Gastrocnemius medialis (tissue), 4 donors: Measurements from ENCODE around the gene PGGT1B. TPM values are rescaled to one million over a fixed set of nuclear protein-coding genes. Genes with fewer than 3 reads are reported as not detected.

Source experiments
- ATAC-seq, 2 donors: fragments of 150-250 bp; one replicate each; pipeline ENCODE4 v1.9.1; 2016
- DNase-seq, 2 donors: peaks; one replicate each; pipeline ENCODE4 v3.0.0-alpha.2; 2019
- H3K27ac ChIP-seq, 4 donors: fragments of 200-600 bp; sonication (generic); 1 replicate in 1 of 4; 2 replicates in 3 of 4; pipeline ENCODE4 v1.5.1; 2016 to 2018; ENCODE audit warnings: mild to moderate bottlenecking in 2 of 4, moderate library complexity in 1 of 4
- H3K27me3 ChIP-seq, 3 donors: fragments of 200-600 bp; sonication (generic) in 2 of 3; 1 replicate in 1 of 3; 2 replicates in 2 of 3; pipeline versions ENCODE4 v1.5.1 to v1.6.0; 2016 to 2019; ENCODE audit warnings: mild to moderate bottlenecking in 1 of 3, moderate library complexity in 1 of 3
- H3K36me3 ChIP-seq, 2 donors: fragments of 200-600 bp; sonication (generic) in 1 of 2; one replicate each; pipeline ENCODE4 v1.5.1; 2017 to 2018
- H3K4me1 ChIP-seq, 2 donors: fragments of 200-600 bp; sonication (generic) in 1 of 2; one replicate each; pipeline ENCODE4 v1.5.1; 2016 to 2017; ENCODE audit warnings: mild to moderate bottlenecking in 2 of 2
- H3K4me3 ChIP-seq, 4 donors: fragments of 200-600 bp; sonication (generic) in 3 of 4; 1 replicate in 1 of 4; 2 replicates in 3 of 4; pipeline ENCODE4 v1.5.1; 2016 to 2019; ENCODE audit warnings: mild to moderate bottlenecking in 2 of 4
- H3K9me3 ChIP-seq, 3 donors: fragments of 200-600 bp; sonication (generic) in 2 of 3; 1 replicate in 1 of 3; 2 replicates in 2 of 3; pipeline ENCODE4 v1.5.1; 2016 to 2019
- POLR2A ChIP-seq, 2 donors: fragments of 450-650 bp; IDR thresholded peaks; one replicate each; pipeline ENCODE4 v1.6.1; 2017; ENCODE audit warnings: antibody characterized with exemption in 2 of 2, mild to moderate bottlenecking in 2 of 2, moderate library complexity in 2 of 2
- in situ Hi-C, 4 donors: fragments of 200-750 bp; cut with MboI; loops; one replicate each; pipeline versions ENCODE4 v1.15.0 to v1.8.0; 2017; ENCODE audit warnings: low sequenced_read_pairs in 4 of 4
- intact Hi-C: fragments of 100-400 bp; cut with DNase I; formaldehyde crosslinking; loops from one replicate; pipeline ENCODE4 v1.15.1; 2023; ENCODE audit warnings: low total_unique reads
- total RNA-seq, 4 donors: library from RNA; depleted of rRNA; stranded (reverse); fragments of >200 nt; gene quantifications; one replicate each; pipeline versions ENCODE4 v1.1.0 to v1.2.3, GENCODE V29; 2016
- TF ChIP-seq, protein P1 (sequence below), 5 experiments: fragments of 450-650 bp in 3 of 5; fragments of 200-600 bp in 2 of 5; sonication (generic) in 2 of 5; IDR thresholded peaks in 4 of 5; conservative IDR thresholded peaks in 1 of 5; 1 replicate in 4 of 5; 2 replicates in 1 of 5; pipeline ENCODE4 v1.5.1; 2016 to 2019; ENCODE audit warnings: antibody characterized with exemption in 5 of 5, mild to moderate bottlenecking in 3 of 5, moderate library complexity in 3 of 5

PGGT1B gene
- total RNA-seq, 4 donors from 2014 or later = 6.7 to 16.3 (median 10.4) TPM

DNA sequence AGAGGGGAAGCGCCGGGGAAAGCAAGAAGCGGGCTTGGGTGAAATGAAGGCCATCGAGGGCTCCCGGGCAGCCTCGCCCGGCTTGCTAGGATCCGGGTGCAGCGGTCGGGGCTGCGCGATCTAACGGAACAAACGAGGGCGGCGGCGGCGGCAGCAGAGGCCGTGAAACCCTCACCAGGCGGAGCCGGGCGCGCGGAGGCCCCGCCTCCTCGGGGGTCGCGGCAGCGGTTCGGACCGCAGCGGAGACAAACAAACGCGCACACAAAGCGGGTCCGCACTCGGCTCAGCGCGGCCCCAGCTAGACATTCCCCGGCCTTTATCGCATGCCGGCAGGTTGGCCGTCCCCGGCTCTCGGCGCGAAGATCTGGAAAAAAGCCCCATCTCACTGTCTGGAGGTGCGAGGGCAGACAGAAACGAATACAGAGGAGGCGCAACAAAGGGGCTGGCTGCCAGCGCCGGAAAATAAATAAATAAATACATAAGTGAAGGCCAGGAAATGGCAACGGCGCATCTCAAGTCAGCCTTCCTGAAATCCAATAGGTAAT, 82.4 kb downstream of the PGGT1B start:
- ATAC-seq = peak in 1 of 2 donors; percentile 44
- Histone ChIP-seq H3K36me3 (no peaks in the 10 kb centered on the region), H3K9me3 (no peaks in the 10 kb centered on the region), H3K4me3 (peak overlapping the region; percentile 52 to 68 (median 55)), H3K27ac (no peak overlapping the region), H3K4me1 (peaks cover 4 to 10% of the 10 kb centered on the region in 2 donors), H3K27me3 (peaks cover 51 to 73% (median 67%) of the 10 kb centered on the region in 3 donors)
- in situ Hi-C loops = no loop called here
- intact Hi-C loops = no loop called here
- DNase-seq = no peak
- TF ChIP-seq POLR2A (IDR thresholded peaks at IDR 0.05) = no peak
- TF ChIP-seq, protein P1, sequence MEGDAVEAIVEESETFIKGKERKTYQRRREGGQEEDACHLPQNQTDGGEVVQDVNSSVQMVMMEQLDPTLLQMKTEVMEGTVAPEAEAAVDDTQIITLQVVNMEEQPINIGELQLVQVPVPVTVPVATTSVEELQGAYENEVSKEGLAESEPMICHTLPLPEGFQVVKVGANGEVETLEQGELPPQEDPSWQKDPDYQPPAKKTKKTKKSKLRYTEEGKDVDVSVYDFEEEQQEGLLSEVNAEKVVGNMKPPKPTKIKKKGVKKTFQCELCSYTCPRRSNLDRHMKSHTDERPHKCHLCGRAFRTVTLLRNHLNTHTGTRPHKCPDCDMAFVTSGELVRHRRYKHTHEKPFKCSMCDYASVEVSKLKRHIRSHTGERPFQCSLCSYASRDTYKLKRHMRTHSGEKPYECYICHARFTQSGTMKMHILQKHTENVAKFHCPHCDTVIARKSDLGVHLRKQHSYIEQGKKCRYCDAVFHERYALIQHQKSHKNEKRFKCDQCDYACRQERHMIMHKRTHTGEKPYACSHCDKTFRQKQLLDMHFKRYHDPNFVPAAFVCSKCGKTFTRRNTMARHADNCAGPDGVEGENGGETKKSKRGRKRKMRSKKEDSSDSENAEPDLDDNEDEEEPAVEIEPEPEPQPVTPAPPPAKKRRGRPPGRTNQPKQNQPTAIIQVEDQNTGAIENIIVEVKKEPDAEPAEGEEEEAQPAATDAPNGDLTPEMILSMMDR (IDR thresholded peaks at IDR 0.05 in 4 of 5, conservative IDR thresholded peaks at IDR 0.05 in 1 of 5) = no peak

DNA sequence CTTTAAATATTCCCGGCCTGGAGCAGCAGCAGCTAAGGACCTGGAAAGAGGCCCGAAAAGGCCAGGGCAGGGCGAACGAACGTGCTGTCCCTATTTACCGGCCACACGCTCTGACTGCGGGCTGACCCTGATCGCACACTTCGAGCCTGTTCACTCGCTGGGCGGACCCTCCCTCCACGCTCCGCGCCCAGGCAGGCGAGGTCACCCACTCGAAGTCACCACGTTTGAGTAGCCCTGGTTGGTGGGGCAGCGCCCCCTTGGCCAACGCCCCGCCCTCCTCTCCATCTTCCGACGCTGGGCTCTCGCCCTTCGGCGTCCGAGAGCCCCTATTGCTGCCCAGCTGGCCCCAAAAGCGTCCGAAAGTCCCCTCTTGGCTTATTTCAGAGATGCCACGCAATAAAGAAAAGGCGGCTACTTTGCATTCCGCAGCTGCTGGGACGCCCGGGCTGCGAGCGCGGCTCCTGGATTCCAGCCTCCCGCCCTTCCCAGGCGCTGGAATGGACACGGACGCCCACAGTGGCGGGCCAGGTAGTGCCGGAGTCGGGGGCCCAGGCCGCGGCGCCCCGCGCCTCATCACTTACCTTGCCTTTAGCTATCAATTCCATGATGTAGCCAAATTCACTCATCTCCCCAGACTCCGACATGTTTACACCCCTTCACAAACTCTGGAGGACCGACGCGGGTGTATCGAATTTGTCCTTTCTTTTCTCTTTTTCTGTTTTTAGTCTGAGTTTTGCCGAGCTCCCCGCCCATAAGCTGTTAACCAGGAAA, 83.1 kb downstream of the PGGT1B start:
- Histone ChIP-seq H3K27ac (no peak overlapping the region), H3K36me3 (no peaks in the 10 kb centered on the region), H3K9me3 (no peaks in the 10 kb centered on the region), H3K4me3 (peak overlapping the region; percentile 52 to 68 (median 55)), H3K27me3 (peaks cover 51 to 69% (median 62%) of the 10 kb centered on the region in 3 donors), H3K4me1 (peaks cover 4 to 10% of the 10 kb centered on the region in 2 donors)
- in situ Hi-C loops (no loop called here), intact Hi-C loops (no loop called here)
- TF ChIP-seq POLR2A (IDR thresholded peaks at IDR 0.05) = no peak
- TF ChIP-seq, protein P1 (IDR thresholded peaks at IDR 0.05 in 4 of 5, conservative IDR thresholded peaks at IDR 0.05 in 1 of 5) = no peak
- DNase-seq = no peak
- peak in 1 of 2 donors; percentile 23 for ATAC-seq

DNA sequence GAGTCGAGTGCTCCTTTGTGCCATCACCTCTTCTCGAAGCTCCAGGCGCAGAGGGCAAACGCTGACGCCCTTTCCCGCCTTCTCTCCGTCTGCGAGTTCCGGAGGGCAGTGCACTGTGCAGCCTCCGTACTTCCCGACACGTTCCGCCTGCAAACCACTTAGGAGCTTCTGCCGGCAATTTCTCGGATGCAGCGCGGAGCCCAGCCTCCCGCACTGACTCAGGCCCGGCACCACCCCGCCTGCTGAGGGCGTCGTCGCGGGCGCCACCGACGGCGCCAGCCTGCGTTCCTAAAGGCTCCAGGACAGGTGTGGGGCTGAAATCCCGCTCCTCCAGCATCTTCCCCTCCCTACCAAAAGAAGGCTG, 83.7 kb downstream of the PGGT1B start:
- TF ChIP-seq POLR2A (IDR thresholded peaks at IDR 0.05) = no peak
- TF ChIP-seq, protein P1 (IDR thresholded peaks at IDR 0.05 in 4 of 5, conservative IDR thresholded peaks at IDR 0.05 in 1 of 5) = no peak
- intact Hi-C loops = no loop called here
- H3K36me3 ChIP-seq = no peaks in the 10 kb centered on the region
- peak overlapping the region in 2 of 4 donors; percentile 55 to 68 for H3K4me3 ChIP-seq
- in situ Hi-C loops = no loop called here
- no peak for DNase-seq
- no peak overlapping the region for H3K27ac ChIP-seq
- H3K27me3 ChIP-seq = peaks cover 51 to 63% (median 56%) of the 10 kb centered on the region in 3 donors
- H3K4me1 ChIP-seq = peaks cover 4 to 10% of the 10 kb centered on the region in 2 donors
- ATAC-seq = no peak
- H3K9me3 ChIP-seq = no peaks in the 10 kb centered on the region

DNA sequence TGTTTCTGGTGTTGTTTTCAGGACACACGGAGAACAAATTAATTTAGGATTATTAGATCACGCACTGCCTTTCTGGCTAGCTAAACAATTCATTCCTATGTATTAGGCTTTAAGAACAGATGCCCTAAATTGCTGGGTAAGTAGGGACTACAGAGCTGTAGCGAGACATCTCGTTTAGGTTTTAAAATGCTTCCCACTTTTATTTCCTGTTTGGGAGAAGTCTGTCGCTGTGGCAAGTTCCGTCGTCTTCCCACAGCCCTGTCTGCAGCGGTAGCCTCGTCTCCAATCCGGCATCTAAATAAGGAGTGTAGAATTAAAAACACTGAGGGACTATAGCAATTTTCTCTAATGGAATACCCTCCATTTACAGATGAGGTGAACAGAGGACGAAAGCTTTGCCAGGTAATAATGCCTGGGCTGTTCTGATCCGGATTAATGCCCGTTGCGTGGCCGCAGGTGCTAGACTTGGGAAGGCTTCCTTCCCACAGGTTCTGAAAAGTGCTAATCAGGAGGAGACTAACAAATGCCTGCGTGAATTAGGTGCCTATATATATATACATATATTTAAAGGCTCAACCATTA, 91.7 kb downstream of the PGGT1B start:
- no peaks in the 10 kb centered on the region for H3K36me3 ChIP-seq
- H3K4me1 ChIP-seq = peaks cover 8 to 13% of the 10 kb centered on the region in 2 donors
- intact Hi-C loops (no loop called here), in situ Hi-C loops (no loop called here)
- peaks cover 22 to 29% (median 25%) of the 10 kb centered on the region in 3 donors for H3K27me3 ChIP-seq
- DNase-seq = no peak
- no peak overlapping the region for H3K27ac ChIP-seq
- ATAC-seq = no peak
- no peaks in the 10 kb centered on the region for H3K9me3 ChIP-seq
- peak overlapping the region; percentile 69 to 98 (median 76) for H3K4me3 ChIP-seq
- TF ChIP-seq, protein P1 (IDR thresholded peaks at IDR 0.05 in 4 of 5, conservative IDR thresholded peaks at IDR 0.05 in 1 of 5) = no peak
- no peak for TF ChIP-seq POLR2A (IDR thresholded peaks at IDR 0.05)
